NOMO-1 (cell line): ENCODE data around the gene CCDC17.

Experiments
- DNase-seq, 2 experiments: peaks; one replicate each; lab custom pipeline; 2025; ENCODE audit not compliant: unreplicated experiment in 2 of 2; lab: John Stamatoyannopoulos, UW

CCDC17 gene

DNA sequence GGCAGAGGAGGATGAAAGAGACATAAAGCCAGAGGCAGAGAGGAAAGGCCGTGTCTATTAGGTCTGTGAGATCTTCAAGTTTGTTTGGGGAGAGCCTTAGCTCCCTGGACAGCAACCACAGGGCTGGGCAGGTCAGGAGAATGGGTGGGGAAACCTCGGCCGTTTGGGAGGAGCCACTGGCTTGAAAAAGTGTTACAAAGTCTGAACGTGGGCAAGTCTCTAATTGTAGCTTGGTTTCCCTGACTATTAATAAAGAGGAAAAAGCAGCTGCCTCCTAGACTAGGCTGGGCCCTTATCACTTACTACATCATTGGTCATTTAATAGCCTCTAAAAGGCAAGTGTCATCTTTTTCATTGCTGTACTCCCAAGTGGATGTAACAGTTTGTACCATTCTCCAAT is at the start of gene CCDC17:
Gene CCDC17, minus strand, starts transcription at position 83 of the 400 bp plus-strand sequence. CDS start 145 bp downstream, outside the sequence.
- no peak for DNase-seq

DNA sequence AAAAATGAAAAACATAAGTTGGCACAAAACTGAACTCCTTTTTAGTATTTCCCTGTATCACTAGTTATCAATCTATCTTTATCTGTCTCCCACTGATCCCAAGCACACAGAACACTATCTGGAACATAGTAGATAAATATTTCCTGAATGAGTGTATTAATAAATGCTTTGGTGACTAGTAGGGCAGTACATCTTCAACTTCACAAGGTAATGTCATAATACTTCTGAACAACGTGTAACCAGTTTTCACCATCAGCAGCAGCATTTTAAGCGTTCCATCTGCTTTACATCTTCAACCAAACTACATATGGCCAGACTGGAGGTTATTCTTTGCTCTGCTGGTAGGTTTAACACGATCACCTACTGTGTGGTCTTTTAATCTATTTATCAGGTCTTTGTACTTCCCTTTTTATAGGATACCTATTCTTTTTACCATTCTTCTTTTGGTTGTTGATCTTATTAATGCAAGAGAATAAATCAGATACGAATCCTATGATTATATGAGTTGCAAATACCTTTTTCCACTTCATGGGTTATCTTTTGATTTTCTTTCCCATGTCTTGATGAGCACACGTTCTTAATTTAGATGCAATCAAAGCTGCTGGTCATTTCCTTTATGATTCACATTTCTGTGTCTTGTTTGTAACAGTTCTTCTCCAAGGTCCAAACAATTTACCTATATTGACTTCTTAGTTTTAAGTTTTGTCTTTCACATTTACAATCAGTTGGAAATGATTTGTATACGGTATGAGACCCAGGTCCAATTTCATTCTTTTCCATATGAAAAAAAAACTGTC is 46.2 kb upstream of the CCDC17 start:
- no peak for DNase-seq

DNA sequence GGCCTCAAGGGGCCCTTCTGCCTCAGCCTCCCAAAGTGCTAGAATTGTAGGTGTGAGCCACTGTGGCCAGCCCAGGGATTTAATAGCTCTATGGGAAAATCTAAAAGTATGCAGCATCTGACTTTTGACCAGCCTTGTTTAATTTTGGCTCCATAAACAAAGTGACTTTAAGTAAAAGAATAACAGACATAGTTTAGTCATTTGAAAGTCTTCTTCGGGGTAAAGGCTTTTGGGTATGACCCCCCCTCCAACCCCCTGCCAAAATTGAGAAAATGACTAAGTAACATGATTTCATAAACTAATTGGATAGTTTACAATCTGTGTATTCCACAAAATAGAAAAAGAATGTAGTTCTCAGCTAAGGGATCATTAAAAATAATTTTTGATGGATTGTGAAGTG is 45.5 kb upstream of the CCDC17 start:
- no peak for DNase-seq

DNA sequence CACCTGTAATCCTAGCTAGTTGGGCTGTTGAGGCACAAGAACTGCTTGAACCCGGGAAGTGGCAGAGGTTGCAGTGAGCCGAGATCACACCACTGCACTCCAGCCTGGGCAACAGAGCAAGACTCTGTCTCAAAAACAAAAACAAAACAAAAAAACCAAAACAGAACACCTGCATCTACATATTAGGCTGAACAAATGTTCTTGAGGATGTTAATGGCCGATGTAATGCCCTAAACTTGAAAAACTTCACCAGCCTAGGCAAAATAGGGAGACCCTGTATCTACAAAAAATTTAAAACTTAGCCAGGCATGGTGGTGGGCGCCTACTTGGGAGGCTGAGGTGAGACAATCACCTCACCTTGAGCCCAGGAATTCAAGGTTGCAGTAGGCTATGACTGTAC is 44.7 kb upstream of the CCDC17 start:
- no peak for DNase-seq

DNA sequence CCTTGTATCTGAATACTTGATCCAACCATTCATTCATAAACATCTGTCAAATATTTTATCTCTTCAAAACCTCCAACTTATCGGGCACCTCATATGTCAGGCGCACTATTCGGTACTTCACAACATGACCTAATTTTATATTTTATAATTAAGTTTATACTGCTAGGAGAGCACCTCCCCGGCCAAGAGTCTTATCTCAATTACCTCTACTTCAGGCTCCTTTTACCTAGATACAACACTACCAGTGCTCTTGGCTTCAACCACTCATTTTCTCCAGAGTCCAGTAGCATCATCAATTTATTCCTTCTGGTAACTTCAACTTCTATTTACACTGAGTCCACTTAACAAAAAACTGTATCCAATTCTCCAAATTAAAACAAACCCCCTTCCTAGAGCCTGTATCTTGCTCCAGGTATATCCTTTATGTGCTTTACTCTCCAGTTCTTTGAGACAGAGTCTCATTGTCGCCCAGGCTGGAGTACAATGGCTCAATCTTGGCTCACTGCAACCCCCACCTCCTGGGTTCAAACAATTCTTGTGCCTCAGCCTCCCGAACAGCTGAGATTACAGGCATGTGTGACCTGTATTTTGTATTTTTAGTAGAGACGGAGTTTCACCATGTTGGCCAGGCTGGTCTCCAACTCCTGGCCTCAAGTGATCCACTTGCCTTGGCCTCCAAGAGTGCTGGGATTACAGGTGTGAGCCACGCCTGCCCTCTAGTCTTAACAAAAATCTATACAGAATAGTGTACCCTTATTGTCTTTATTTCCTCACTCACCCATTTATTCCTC is 43.7 kb upstream of the CCDC17 start:
- DNase-seq, result no peak

DNA sequence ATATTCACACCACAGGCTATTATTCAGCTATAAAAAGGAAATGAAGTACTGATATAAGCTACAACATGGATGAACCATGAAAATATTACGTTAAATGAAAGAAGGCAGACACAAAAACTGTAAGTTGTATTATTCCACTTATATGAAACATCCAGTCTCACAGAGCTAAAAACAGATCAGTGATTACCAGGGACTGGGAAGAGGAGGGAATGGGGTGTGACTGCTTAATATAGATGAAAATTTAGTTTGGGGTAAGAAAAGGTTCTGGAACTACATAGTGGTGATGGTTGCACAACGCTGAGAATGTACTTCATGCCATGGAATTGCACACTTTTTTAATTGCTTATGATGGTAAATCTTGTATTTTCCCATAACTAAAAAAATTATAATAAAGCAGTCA is 43.0 kb upstream of the CCDC17 start:
- DNase-seq, result no peak

DNA sequence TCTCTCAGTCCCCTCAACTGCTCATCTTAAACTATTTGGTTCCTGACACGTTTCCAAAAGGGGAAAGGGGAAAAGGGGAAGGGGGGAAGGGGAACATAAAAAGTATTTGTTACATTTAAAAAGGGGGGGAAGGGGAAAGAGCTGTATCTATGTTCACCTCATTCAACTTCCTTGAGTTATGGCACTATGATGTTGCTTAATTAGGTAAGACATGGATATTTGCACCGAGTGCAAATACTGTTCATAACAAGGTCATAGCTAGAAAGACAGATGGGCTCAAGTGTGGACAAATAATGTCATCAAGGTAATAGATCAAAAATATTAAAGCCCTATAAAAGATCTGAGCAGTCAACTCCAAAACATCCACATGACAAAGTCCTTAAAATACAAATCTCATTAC is 36.5 kb upstream of the CCDC17 start:
- DNase-seq, result no peak

DNA sequence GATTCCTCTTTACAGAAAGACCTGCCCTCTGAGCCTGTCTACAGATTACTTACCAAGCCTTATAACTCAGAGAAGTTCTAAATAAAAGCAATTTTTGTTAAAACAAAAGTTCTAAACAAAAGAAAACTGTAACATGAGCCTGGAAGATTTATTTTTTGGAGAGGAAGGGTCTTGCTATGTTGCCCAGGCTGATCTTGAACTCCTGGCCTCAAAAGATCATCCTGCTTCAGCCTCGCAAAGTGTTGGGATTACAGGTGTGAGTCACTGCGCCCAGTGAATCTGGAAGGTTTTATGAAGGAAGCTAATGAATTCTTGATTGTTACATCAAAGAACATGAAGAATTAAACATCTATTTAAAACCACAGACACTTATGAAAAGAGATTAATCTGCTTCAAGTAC is 35.4 kb upstream of the CCDC17 start:
- no peak for DNase-seq

DNA sequence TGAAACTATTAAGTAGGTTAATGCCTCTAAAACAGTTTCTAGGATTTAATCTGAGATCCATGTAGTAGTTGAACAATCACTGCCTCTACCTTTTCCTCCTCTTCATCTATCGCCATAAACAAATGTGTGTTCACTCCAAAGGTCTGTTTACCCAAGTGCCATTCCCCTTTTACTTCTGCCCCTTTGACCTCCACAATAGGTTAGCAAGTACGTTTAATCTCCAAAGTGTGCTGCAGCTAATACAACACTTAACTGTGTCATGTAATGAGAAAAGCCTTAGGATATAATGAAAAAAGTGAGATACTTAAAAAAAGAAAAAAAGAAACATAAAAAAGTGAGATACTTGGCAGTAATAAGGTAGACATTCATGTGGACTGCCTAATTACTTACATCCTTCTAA is 34.3 kb upstream of the CCDC17 start:
- DNase-seq, result no peak

DNA sequence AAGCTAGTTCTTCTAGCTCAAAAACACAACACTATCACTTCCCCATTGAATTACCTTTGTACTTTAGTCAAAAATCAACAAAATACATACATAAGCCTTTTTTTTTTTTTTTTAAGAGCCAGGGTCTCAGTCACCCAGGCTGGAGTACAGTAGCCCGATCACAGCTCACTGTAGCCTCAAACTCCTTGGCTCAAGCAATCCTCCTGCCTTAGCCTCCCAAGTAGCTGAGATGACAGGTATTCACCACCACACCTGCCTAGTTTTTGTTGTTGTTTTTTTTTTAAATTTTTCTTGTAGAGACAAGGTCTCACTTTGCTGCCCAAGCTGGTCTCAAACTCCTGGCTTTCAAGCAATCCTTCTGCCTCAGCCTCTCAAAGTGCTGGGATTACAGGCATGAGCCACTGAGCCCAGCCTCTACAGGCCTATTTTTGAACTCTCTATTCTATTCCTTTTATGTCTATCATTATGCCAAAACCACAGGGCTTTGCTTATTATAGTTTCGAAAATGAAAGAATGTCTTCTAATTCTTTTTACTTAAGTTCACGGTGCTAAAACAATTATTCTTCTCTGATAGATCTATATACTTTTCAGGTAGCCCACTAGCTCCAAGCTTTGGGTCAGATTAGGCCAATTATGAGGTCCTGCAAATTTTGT is 32.8 kb upstream of the CCDC17 start:
- DNase-seq, result no peak

DNA sequence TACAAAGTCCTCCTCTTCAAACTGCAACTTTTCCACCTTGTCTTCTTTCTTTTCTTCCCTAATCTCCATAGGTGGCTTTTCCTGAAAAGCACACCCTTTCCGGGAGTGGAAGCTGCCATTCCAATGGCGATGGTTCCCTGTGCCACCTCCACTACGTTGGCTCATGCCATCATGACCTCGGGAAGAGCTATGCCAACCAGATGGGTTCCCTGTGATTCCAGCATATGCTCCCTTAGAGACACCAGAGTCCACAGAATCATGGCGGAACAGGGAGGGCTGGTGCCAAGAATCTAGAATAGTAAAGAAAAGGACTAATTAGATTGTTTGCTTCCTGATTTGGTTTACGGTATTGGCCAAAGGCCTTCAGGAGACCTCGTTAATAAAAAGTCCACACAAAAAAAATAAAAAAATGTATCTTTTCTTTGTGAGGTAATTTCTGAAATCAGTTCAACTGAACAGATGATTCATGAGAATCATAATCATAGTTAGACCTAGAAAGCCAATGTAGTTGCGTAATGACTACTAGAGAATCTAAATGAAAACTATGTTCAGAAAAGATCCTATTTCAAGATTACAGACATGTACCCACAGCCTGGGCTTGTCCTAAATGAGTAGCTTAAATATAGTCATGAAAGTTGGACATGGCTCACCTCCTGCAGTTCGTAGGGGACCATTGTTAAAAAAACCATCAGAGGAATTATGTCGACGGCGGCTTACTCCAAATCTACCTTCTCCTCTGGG is 30.9 kb upstream of the CCDC17 start:
- DNase-seq, result no peak

DNA sequence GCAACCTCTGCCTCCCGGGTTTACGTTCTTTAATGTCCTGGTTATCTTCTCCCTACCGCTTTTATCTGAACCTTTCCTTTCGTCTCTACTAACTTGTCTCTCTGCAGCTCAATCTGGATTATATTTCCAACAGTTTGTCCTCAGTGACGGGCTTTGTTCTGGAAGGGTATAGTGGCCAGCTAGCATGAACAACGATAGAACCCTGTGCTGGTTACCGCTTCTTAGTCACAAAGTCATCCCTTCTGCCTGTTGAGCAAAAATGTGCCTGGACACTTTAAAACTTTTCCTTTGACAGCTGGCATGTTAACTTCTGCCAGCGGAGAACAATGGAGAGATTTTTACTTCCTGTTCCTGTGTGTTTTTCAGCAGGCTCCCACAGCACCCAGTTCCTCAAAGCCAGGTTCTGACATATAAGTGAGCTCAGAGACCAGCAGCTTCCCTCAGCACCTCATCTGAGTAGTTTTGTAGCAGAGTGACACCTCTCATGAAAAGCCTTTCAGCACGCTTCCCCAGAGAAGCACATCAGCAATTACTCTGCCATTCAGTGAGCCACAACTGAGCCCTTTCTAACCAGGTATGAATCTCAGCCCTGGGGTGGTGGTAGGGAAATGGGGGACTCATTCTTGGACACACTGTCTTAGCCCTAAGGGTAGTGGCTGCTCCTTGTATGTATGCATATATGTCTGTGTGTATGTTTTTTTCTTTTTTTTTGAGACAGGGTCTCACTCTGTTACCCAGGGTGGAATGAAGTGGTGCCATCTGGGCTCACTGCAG is 23.6 kb upstream of the CCDC17 start:
- DNase-seq, result peak in 1 of 2 experiments; percentile 11

DNA sequence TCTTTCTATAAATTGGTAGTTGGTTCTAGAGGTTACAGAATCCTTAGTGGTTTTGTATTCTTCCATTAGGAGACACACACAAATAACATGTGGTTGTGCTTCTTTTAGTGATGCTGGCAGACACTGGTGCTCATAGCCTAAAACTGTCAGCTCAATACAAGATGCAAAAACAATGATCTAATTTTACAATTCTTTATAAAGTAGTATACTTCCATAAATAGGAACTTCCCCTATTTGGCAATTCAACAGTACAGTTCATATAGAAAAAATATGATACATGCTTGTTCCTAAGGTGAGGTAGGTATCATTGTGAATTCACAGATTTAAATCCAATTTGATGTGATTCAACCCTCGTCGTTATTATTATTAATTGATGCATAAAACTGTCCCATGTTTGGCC is 20.8 kb upstream of the CCDC17 start:
- DNase-seq, result peak in 1 of 2 experiments; percentile 31

DNA sequence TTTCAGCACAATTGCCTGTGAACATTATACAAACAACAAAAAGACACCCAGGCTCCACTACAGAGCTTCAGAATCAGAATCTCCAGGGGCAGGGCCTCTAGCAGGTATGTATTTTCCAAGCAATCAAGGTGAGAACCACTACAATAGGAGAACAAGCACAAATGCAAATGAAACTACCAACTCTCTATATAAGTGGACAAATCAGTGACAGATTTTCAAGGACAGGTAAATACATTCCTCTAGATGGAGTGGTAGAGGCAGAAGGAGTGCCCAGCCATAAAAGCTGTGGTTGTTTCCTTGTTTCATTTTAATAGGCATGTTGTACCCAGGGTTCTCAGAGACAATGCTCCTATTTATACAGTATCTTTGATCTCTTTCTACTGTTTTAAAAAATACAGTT is 20.1 kb upstream of the CCDC17 start:
- DNase-seq, result no peak

DNA sequence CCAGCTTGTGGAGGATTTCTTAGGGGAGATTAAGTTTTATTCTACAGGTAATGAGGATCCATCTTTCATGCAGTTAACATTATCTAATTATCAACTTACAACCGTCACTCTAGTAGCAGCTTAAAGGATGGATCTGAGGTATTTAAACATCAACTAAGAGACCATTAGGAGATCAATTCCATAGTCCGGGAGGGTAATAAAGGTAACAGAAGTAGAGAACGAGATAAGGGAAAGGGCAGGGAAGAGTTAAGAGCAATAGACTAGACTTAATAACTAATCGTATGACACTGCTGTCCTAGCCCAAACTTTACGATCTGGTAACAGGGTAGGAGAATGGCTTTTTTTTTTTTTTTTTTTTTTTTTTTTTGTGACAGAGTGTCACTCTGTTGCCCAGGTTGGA is 19.5 kb upstream of the CCDC17 start:
- DNase-seq, result no peak

DNA sequence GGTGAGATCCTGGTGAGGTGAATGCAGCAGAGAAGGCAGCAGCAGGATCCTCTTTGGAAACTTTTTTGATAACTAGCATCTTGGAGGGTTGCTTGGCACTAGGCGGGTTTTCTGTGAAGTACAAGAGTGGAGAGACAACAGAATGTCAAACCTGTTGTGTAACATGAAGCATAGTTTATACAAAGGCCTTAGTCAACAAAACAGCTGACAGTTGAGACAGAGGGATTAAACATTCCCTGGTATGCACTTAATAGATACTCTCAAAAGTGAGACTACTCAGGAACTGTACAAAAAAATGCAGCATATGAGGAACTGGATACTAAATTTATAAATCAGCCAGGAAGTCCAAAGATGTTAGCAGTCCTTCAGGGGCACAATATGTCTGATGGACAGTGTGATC is 16.4 kb upstream of the CCDC17 start:
- DNase-seq, result no peak

DNA sequence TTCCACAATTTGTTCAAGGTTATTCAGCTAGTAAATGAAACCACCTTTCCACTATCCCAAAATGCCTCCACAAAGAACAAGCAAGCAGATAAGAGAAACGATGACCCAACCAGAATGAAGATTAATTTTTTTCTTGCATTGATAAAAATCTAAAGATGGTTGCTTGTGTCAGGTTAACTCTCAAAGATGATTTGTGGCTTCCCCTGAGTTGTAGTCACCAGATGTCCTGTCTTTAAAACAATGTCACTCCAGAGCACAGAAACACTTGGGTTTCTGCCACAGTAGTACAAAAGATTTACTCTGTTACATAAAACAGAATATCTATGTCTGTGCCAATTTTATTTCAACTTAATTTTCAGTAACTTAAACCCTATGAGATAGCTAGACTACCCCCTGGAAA is 11.4 kb upstream of the CCDC17 start:
- no peak for DNase-seq

DNA sequence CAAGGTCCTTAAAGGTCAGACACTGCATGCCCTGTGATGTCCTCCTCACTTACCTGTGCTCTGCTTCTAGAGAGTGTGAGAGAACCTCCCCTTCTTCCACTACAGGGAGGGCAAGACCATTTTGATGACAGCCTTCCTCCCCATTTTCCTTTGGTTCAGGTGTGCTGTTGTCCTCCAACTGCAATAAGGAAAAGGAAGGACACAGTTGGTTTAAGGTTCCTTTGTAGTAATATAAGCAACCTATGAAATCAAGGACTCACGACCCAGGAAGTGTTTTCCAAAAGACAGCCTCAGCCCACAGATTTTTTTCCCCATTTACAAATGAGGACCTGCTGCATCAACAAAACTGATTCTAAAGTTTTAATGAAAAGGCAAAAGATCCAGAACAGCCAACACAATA is 6.6 kb upstream of the CCDC17 start:
- DNase-seq, result no peak

DNA sequence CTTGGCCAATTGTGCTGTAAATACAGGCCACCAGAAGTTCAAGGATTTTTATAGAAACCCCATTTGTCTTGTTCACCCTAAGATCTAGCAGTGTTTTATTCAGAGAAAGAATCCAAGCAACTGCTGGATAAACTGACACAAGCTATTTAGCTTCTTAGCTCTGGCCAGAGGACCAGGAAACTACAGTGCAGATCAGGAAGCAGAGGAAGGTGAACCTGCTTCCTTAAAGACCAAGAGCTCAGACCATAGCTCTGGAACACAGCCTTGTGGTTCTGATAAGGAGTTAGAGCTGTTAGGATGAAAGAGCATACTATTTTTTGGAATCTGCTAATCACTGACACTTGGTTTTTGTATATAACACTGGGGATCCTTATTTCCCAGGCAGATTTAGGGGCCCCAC is 5.2 kb upstream of the CCDC17 start:
- no peak for DNase-seq
